ENCODE data around the gene HDAC4. TPM values are rescaled to one million over a fixed set of nuclear protein-coding genes. Genes with fewer than 3 reads are reported as not detected.

Gene HDAC4
- total RNA-seq, 1 experiment from 2014 or later = 32.0 TPM

GRCh38 chr2:239109041-239109927, 291.5 kb downstream of the HDAC4 start:
- no peak overlapping the region for H2AK5ac ChIP-seq (ENCODE audit: insufficient read length, low read length)
- WGBS (ENCODE audit: extremely low coverage, insufficient read length, low lambda C conversion rate) = no CpG with 5 or more reads among the region's 19 CpGs
- H3K4ac ChIP-seq (ENCODE audit: low read depth, low read length) = no peak overlapping the region
- no peak overlapping the region for H4K91ac ChIP-seq (ENCODE audit: insufficient read length, low read depth, low read length)
- H3K23me2 ChIP-seq (ENCODE audit: insufficient read length, low read depth, low read length, poor library complexity, severe bottlenecking) = no peaks in the 10 kb centered on the region
- no peak overlapping the region for H3T11ph ChIP-seq (ENCODE audit: low read length)
- no peak overlapping the region for H3K14ac ChIP-seq (ENCODE audit: insufficient read depth, low read length)
- no peak overlapping the region for H3K18ac ChIP-seq (ENCODE audit: insufficient read length, low read depth, low read length)
- no peaks in the 10 kb centered on the region for H3K4me1 Mint-ChIP-seq
- no peak overlapping the region for H3K4me3 Mint-ChIP-seq
- H3K9me3 ChIP-seq (ENCODE audit: control insufficient read depth, low read depth, low read length) = no peaks in the 10 kb centered on the region
- TF ChIP-seq CTCF (conservative IDR thresholded peaks at IDR 0.05) = no peak
- H3K79me2 ChIP-seq (ENCODE audit: insufficient read depth, low read length) = no peaks in the 10 kb centered on the region
- H3K36me3 Mint-ChIP-seq (ENCODE audit: insufficient read depth in 1 of 3, low read depth in 3 of 3) = peaks cover 3 to 21% (median 13%) of the 10 kb centered on the region in 3 experiments
- no peak overlapping the region for H2BK120ac ChIP-seq (ENCODE audit: low read depth, low read length, poor library complexity, severe bottlenecking)
- H3K9ac ChIP-seq (ENCODE audit: extremely low read depth, insufficient read length, low read length) = no peak overlapping the region
- no peaks in the 10 kb centered on the region for H3K27me3 Mint-ChIP-seq (ENCODE audit: low read depth)
- H3K4me2 ChIP-seq (ENCODE audit: insufficient read depth, insufficient read length, low read length) = no peak overlapping the region
- no peak overlapping the region; a peak in 1 of 7 replicates for H3K27ac Mint-ChIP-seq
- H3K79me1 ChIP-seq (ENCODE audit: insufficient read depth, low read depth, low read length, poor library complexity, severe bottlenecking) = no peaks in the 10 kb centered on the region
- no peak overlapping the region for H4K8ac ChIP-seq (replicated peaks; ENCODE audit: insufficient read length, low read depth, low read length)
- H3K23ac ChIP-seq (ENCODE audit: insufficient read length, low read depth, low read length) = no peak overlapping the region
- H3K56ac ChIP-seq (ENCODE audit: insufficient read length, low read depth, low read length) = no peak overlapping the region
- H2AFZ ChIP-seq (ENCODE audit: low read length) = no peak overlapping the region
- H4K5ac ChIP-seq (ENCODE audit: insufficient read length, low read depth, low read length) = no peak overlapping the region
- H3K9me3 Mint-ChIP-seq = no peaks in the 10 kb centered on the region
- no peak overlapping the region for H2BK12ac ChIP-seq (ENCODE audit: insufficient read length, low read depth, low read length)
- no peak overlapping the region for H2BK15ac ChIP-seq (ENCODE audit: low read depth, low read length)
- DNase-seq = no peak
- H3K27me3 ChIP-seq (ENCODE audit: insufficient read depth, low read length) = no peaks in the 10 kb centered on the region
- H2BK20ac ChIP-seq (ENCODE audit: low read depth, low read length, poor library complexity, severe bottlenecking) = no peak overlapping the region
- H2BK5ac ChIP-seq (ENCODE audit: insufficient read length, low read length) = no peak overlapping the region
- H3K27ac ChIP-seq (ENCODE audit: insufficient read length, low read depth, low read length) = no peak overlapping the region
- H4K20me1 ChIP-seq (ENCODE audit: control insufficient read depth, insufficient read depth, insufficient read length) = no peaks in the 10 kb centered on the region
- no peaks in the 10 kb centered on the region for H3K4me1 ChIP-seq (ENCODE audit: insufficient read depth, low read length)
